Thoracic aorta (tissue), 2 donors: ENCODE results near the gene RICTOR. TPM values are rescaled to one million over a fixed set of nuclear protein-coding genes. Genes with fewer than 3 reads are reported as not detected.

ENCODE experiments used
- ATAC-seq: fragments of 150-250 bp; one replicate; pipeline ENCODE4 v1.8.0; 2017; ENCODE audit warnings: low read depth; ENCODE audit not compliant: insufficient number of reproducible peaks, low FRiP score
- DNase-seq: peaks from one replicate; pipeline ENCODE4 v3.0.0-alpha.2; 2020; ENCODE audit warnings: low spot score
- H3K27ac ChIP-seq, 2 donors: fragments of 200-600 bp; sonication (generic); 1 replicate in 1 of 2; 2 replicates in 1 of 2; pipeline ENCODE4 v1.5.1; 2016; ENCODE audit warnings: mild to moderate bottlenecking in 2 of 2, moderate library complexity in 2 of 2
- H3K27me3 ChIP-seq: fragments of 200-600 bp; sonication (generic); replicated peaks from 2 replicates; pipeline ENCODE4 v1.6.0; 2016; ENCODE audit warnings: mild to moderate bottlenecking; ENCODE audit not compliant: insufficient read depth
- H3K36me3 ChIP-seq: fragments of 200-600 bp; sonication (generic); one replicate; pipeline ENCODE4 v1.5.1; 2016
- H3K4me1 ChIP-seq, 2 donors: fragments of 200-600 bp; sonication (generic); 1 replicate in 1 of 2; 2 replicates in 1 of 2; pipeline versions ENCODE4 v1.5.1 to v1.6.0; 2016; ENCODE audit warnings: low read depth in 2 of 2, mild to moderate bottlenecking in 1 of 2; ENCODE audit not compliant: control insufficient read depth in 1 of 2
- H3K4me3 ChIP-seq: fragments of 200-600 bp; sonication (generic); 2 replicates; pipeline ENCODE4 v1.5.1; 2016; ENCODE audit warnings: mild to moderate bottlenecking
- H3K9me3 ChIP-seq: fragments of 200-600 bp; sonication (generic); 2 replicates; pipeline ENCODE4 v1.5.1; 2016
- CTCF ChIP-seq: fragments of 200-600 bp; sonication (generic); IDR thresholded peaks from one replicate; pipeline ENCODE4 v1.5.1; 2019; ENCODE audit warnings: antibody characterized with exemption
- total RNA-seq, 2 donors: library from RNA; depleted of rRNA; stranded (reverse); fragments of >200 nt; gene quantifications; one replicate each; pipeline versions ENCODE4 v1.1.0 to v1.2.3, GENCODE V29; 2016

Gene RICTOR
- total RNA-seq, 2 donors from 2014 or later = 35.6 to 50.4 TPM

DNA sequence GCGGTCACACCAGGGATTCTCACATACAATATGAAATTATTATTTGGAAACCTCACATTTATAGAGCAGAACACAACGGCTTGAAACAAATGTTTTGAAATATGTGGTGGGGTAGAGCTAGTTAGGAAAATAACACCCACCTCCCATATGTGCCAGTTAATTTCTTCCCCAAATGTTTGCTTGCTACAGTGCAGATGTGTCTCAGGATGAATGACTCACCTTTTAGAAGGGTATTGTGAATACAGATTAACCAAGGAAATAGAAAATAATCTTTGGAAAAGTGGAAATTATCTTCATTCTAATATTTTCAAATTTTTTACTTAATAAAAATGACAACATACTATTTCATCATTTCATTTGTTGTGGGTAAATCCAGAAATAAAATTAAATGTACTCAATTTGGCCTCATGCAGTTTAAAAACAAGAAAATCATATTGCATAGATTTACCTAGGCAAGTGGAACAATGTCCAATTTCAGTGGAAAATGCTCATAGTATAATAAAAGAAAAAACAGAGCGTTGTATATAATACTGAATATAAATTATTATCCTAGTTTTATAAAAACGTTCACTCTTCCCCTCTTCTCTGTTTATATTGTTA, 39.3 kb upstream of the RICTOR start:
- H3K27ac ChIP-seq = no peak overlapping the region
- no peaks in the 10 kb centered on the region for H3K9me3 ChIP-seq
- ATAC-seq (no peak), DNase-seq (no peak)
- TF ChIP-seq CTCF = no peak
- H3K36me3 ChIP-seq = no peaks in the 10 kb centered on the region
- peaks cover 6 to 9% of the 10 kb centered on the region in 2 donors for H3K4me1 ChIP-seq
- no peaks in the 10 kb centered on the region for H3K27me3 ChIP-seq
- H3K4me3 ChIP-seq = no peak overlapping the region

GRCh38 chr5:39109606-39110005, 35.4 kb upstream of the RICTOR start:
- ATAC-seq (no peak), DNase-seq (no peak)
- Histone ChIP-seq H3K36me3 (no peaks in the 10 kb centered on the region), H3K27ac (no peak overlapping the region), H3K27me3 (no peaks in the 10 kb centered on the region), H3K4me3 (no peak overlapping the region), H3K4me1 (peaks cover 0 to 14% of the 10 kb centered on the region in 2 donors), H3K9me3 (no peaks in the 10 kb centered on the region)
- TF ChIP-seq CTCF = no peak

- H3K4me1 ChIP-seq = peaks cover 0 to 14% of the 10 kb centered on the region in 2 donors
- no peak for DNase-seq
- no peaks in the 10 kb centered on the region for H3K27me3 ChIP-seq
- TF ChIP-seq CTCF = no peak
- H3K36me3 ChIP-seq = no peaks in the 10 kb centered on the region
- H3K9me3 ChIP-seq = no peaks in the 10 kb centered on the region
- ATAC-seq = no peak
- H3K27ac ChIP-seq = no peak overlapping the region
- no peak overlapping the region for H3K4me3 ChIP-seq
These were observed 34.8 kb upstream of the RICTOR start for GRCh38 chr5:39108987-39109386.

GRCh38 chr5:39107350-39107749, 33.2 kb upstream of the RICTOR start:
- no peaks in the 10 kb centered on the region for H3K36me3 ChIP-seq
- no peak overlapping the region for H3K4me3 ChIP-seq
- H3K9me3 ChIP-seq = no peaks in the 10 kb centered on the region
- H3K4me1 ChIP-seq = peaks cover 0 to 14% of the 10 kb centered on the region in 2 donors
- H3K27me3 ChIP-seq = no peaks in the 10 kb centered on the region
- no peak overlapping the region for H3K27ac ChIP-seq
- TF ChIP-seq CTCF = no peak
- DNase-seq (no peak), ATAC-seq (no peak)

DNA sequence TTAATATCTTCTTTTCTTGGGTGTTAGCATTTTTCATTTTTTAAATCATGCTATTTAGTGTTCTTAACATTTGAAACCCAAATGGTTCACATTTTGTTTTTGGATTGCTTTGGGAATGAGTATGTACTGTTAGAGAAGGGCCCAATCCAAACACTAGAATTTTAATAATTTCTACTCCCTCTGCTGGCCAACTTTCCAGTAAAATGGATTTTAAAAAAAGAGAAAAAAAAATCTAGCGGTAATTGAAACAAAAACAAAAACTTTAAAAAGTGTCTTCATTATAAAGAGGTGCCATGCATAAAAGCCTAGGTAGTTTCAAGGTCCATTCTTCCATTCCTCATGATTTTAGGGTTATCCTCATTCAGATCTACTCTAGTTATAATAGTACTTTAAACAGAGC, 32.1 kb upstream of the RICTOR start:
- Histone ChIP-seq H3K36me3 (no peaks in the 10 kb centered on the region), H3K4me3 (no peak overlapping the region), H3K4me1 (peaks cover 0 to 11% of the 10 kb centered on the region in 2 donors), H3K27ac (no peak overlapping the region), H3K27me3 (no peaks in the 10 kb centered on the region), H3K9me3 (no peaks in the 10 kb centered on the region)
- ATAC-seq (no peak), DNase-seq (no peak)
- no peak for TF ChIP-seq CTCF
